Neural progenitor cell (in vitro differentiated cells): ENCODE results near the gene PLIN5. TPM values are rescaled to one million over a fixed set of nuclear protein-coding genes. Genes with fewer than 3 reads are reported as not detected.
A peak's percentile ranks its signal among the peaks of the same experiment; 100 is the strongest.

ENCODE experiments used
- DNase-seq: peaks from one replicate; pipeline ENCODE4 v3.0.0-alpha.2; 2016; ENCODE audit warnings: low spot score
- H2AFZ ChIP-seq: fragments of 200-600 bp; sonication (generic); replicated peaks from 2 replicates; pipeline ENCODE4 v1.6.1; 2016; ENCODE audit warnings: antibody characterized with exemption
- H3F3A ChIP-seq: fragments of 200-600 bp; sonication (generic); 2 replicates; pipeline ENCODE4 v1.6.1; 2016; ENCODE audit warnings: antibody characterized with exemption, low read depth
- H3K27ac ChIP-seq: fragments of 200-600 bp; sonication (generic); 2 replicates; pipeline ENCODE4 v1.5.1; 2016; ENCODE audit warnings: mild to moderate bottlenecking
- H3K27me3 ChIP-seq: fragments of 200-600 bp; sonication (generic); 2 replicates; pipeline ENCODE4 v1.6.1; 2016; ENCODE audit warnings: mild to moderate bottlenecking, moderate library complexity
- H3K36me3 ChIP-seq: fragments of 200-600 bp; sonication (generic); 2 replicates; pipeline ENCODE4 v1.5.1; 2016
- H3K4me1 ChIP-seq: fragments of 200-600 bp; sonication (generic); 2 replicates; pipeline ENCODE4 v1.6.1; 2016; ENCODE audit warnings: mixed run types
- H3K4me2 ChIP-seq: fragments of 200-600 bp; sonication (generic); 2 replicates; pipeline ENCODE4 v1.6.1; 2016
- H3K4me3 ChIP-seq: fragments of 200-600 bp; sonication (generic); 2 replicates; pipeline ENCODE4 v1.5.1; 2016
- H3K79me2 ChIP-seq: fragments of 200-600 bp; sonication (generic); 2 replicates; pipeline ENCODE4 v1.6.1; 2016; ENCODE audit warnings: low read depth
- H3K9ac ChIP-seq: fragments of 200-600 bp; sonication (generic); 2 replicates; pipeline ENCODE4 v1.6.1; 2016
- H3K9me3 ChIP-seq: fragments of 200-600 bp; sonication (generic); 2 replicates; pipeline ENCODE4 v1.5.1; 2016; ENCODE audit warnings: low read depth
- H4K20me1 ChIP-seq: fragments of 200-600 bp; sonication (generic); 2 replicates; pipeline ENCODE4 v1.6.1; 2016; ENCODE audit warnings: low read depth
- H3K27ac Mint-ChIP-seq: 3 replicates; pipeline ENCODE4 v1.8.0; 2021; ENCODE audit warnings: mixed read lengths
- H3K27me3 Mint-ChIP-seq: 2 replicates; pipeline ENCODE4 v1.8.0; 2022; ENCODE audit warnings: low read depth, mild to moderate bottlenecking, inconsistent platforms, moderate library complexity, mixed read lengths; ENCODE audit not compliant: insufficient read depth
- H3K36me3 Mint-ChIP-seq: 3 replicates; pipeline ENCODE4 v1.8.0; 2021; ENCODE audit warnings: mixed read lengths
- H3K4me1 Mint-ChIP-seq: 3 replicates; pipeline ENCODE4 v1.8.0; 2021; ENCODE audit warnings: mixed read lengths
- H3K4me3 Mint-ChIP-seq: 3 replicates; pipeline ENCODE4 v1.8.0; 2021; ENCODE audit warnings: mild to moderate bottlenecking, moderate library complexity, mixed read lengths
- H3K9me3 Mint-ChIP-seq: 3 replicates; pipeline ENCODE4 v1.8.0; 2020; ENCODE audit warnings: mixed read lengths
- CTCF ChIP-seq: fragments of 200-600 bp; sonication (generic); IDR thresholded peaks from 2 replicates; pipeline ENCODE4 v1.5.1; 2017; ENCODE audit warnings: antibody characterized with exemption, mild to moderate bottlenecking
- EZH2 ChIP-seq: fragments of 200-600 bp; sonication (generic); IDR thresholded peaks from 2 replicates; pipeline ENCODE4 v1.6.1; 2017; ENCODE audit warnings: antibody characterized with exemption, mild to moderate bottlenecking, moderate library complexity
- EZH2phosphoT487 ChIP-seq: fragments of 200-600 bp; sonication (generic); IDR thresholded peaks from 2 replicates; pipeline ENCODE4 v1.6.1; 2017; ENCODE audit warnings: antibody characterized with exemption
- total RNA-seq: library from RNA; depleted of rRNA; stranded (reverse); fragments of >200 nt; gene quantifications from 2 replicates; pipeline ENCODE4 v1.2.3, GENCODE V29; 2015; ENCODE audit warnings: low replicate concordance

The PLIN5 gene
- total RNA-seq, 1 donor from 2014 or later: 1.2 TPM

DNA sequence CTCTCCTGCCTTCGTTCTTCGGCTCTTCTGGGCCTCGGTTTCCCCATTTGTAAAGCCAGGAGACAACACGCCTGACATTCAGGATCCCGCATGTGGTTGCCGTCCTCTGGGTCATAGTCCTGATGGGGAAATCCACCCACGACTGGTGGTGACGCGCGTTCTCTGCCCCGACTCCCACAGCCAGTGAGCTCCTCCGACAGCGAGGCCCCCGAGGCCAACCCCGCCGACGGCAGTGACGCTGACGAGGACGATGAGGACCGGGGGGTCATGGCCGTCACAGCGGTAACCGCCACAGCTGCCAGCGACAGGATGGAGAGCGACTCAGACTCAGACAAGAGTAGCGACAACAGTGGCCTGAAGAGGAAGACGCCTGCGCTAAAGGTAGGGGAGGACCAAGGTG is 46.5 kb downstream of the PLIN5 start:
- Histone ChIP-seq H3K9me3 (no peaks in the 10 kb centered on the region), H3K4me3 (no peak overlapping the region), H3K27me3 (no peaks in the 10 kb centered on the region), H3K27ac (no peak overlapping the region), H2AFZ (no peak overlapping the region), H3K9ac (no peak overlapping the region), H3F3A (peaks cover 4% of the 10 kb centered on the region), H3K4me1 (no peaks in the 10 kb centered on the region), H4K20me1 (peaks cover 22% of the 10 kb centered on the region), H3K4me2 (no peak overlapping the region), H3K79me2 (peaks cover 5% of the 10 kb centered on the region), H3K36me3 (no peaks in the 10 kb centered on the region)
- no peak overlapping the region for H3K27ac Mint-ChIP-seq
- no peaks in the 10 kb centered on the region for H3K27me3 Mint-ChIP-seq
- DNase-seq: no peak
- TF ChIP-seq CTCF (no peak), EZH2 (no peak), EZH2phosphoT487 (no peak)
- no peaks in the 10 kb centered on the region for H3K4me1 Mint-ChIP-seq
- H3K9me3 Mint-ChIP-seq: no peaks in the 10 kb centered on the region
- H3K36me3 Mint-ChIP-seq: peaks cover 16% of the 10 kb centered on the region
- no peak overlapping the region for H3K4me3 Mint-ChIP-seq

DNA sequence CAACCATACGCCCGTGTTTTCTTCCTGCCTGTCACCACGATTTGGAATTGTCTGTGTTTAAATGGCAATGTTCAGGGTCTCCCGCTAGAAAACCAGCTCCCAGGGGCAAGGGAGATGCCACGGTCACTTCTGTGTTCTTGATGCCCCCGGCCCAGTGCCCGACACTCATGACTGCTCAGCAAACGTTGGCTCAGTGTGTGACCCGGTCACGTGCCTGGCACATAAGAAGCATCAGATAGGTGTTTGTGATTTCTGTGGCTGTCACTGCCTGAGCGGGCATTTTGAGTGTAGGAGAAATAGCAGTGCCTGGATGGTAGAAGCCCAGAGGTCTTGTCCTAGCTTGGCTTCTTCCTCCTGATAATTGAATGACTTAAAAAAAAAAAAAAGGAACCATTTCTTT is 47.5 kb downstream of the PLIN5 start:
- no peaks in the 10 kb centered on the region for H3K27me3 ChIP-seq
- no peaks in the 10 kb centered on the region for H3K27me3 Mint-ChIP-seq
- no peaks in the 10 kb centered on the region for H3K9me3 ChIP-seq
- DNase-seq: no peak
- H3K4me3 ChIP-seq: no peak overlapping the region
- no peak for TF ChIP-seq CTCF
- no peak for TF ChIP-seq EZH2
- peaks cover 18% of the 10 kb centered on the region for H3K36me3 Mint-ChIP-seq
- H3K9ac ChIP-seq: no peak overlapping the region
- H3K36me3 ChIP-seq: no peaks in the 10 kb centered on the region
- H3K79me2 ChIP-seq: peaks cover 5% of the 10 kb centered on the region
- no peak overlapping the region for H3K4me3 Mint-ChIP-seq
- H3K4me1 ChIP-seq: no peaks in the 10 kb centered on the region
- H3K27ac ChIP-seq: no peak overlapping the region
- no peak overlapping the region for H3K27ac Mint-ChIP-seq
- no peak overlapping the region for H3K4me2 ChIP-seq
- H2AFZ ChIP-seq: no peak overlapping the region
- peaks cover 24% of the 10 kb centered on the region for H4K20me1 ChIP-seq
- peaks cover 4% of the 10 kb centered on the region for H3F3A ChIP-seq
- H3K4me1 Mint-ChIP-seq: no peaks in the 10 kb centered on the region
- no peaks in the 10 kb centered on the region for H3K9me3 Mint-ChIP-seq

DNA sequence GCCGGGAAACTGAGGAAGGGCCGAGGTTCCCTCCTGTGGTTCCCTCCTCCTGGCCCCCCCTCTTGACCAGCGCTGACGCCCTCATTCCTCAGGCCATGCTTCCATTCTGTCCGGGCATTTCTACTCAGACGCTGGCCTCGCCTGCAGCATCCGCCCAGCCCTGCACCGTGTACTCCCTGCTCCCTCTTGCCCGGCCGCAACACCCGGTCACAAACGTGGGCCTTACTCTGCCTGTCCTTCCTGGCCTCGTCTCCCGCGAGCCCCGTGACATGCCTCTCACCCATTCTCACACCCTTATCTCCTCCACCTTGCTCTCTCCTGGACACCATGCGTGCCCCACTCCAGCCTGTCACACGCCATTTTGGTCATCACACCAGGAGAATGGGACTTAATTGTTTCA is 51.6 kb downstream of the PLIN5 start:
- no peak overlapping the region for H3K4me2 ChIP-seq
- Mint-ChIP-seq H3K27me3 (no peaks in the 10 kb centered on the region), H3K9me3 (no peaks in the 10 kb centered on the region), H3K36me3 (peaks cover 8% of the 10 kb centered on the region), H3K27ac (peak overlapping the region; percentile 12), H3K4me3 (peak overlapping the region; percentile 19), H3K4me1 (no peaks in the 10 kb centered on the region)
- H3K9me3 ChIP-seq: no peaks in the 10 kb centered on the region
- H3K4me3 ChIP-seq: no peak overlapping the region
- H3K36me3 ChIP-seq: no peaks in the 10 kb centered on the region
- no peak overlapping the region for H3K27ac ChIP-seq
- no peak for DNase-seq
- H4K20me1 ChIP-seq: peaks cover 39% of the 10 kb centered on the region
- TF ChIP-seq EZH2phosphoT487 (no peak), CTCF (no peak), EZH2 (no peak)
- peaks cover 20% of the 10 kb centered on the region for H3K79me2 ChIP-seq
- H3K27me3 ChIP-seq: no peaks in the 10 kb centered on the region
- H3K4me1 ChIP-seq: no peaks in the 10 kb centered on the region
- H3F3A ChIP-seq: no peaks in the 10 kb centered on the region
- H2AFZ ChIP-seq: no peak overlapping the region
- no peak overlapping the region for H3K9ac ChIP-seq
